Measurements from ENCODE around the gene LRRC17.
"Not testable (repeated sequence)": the region's sequence is repeated elsewhere in the genome, so short reads cannot be mapped to it uniquely, and the experiment has no call there.

The LRRC17 gene

DNA sequence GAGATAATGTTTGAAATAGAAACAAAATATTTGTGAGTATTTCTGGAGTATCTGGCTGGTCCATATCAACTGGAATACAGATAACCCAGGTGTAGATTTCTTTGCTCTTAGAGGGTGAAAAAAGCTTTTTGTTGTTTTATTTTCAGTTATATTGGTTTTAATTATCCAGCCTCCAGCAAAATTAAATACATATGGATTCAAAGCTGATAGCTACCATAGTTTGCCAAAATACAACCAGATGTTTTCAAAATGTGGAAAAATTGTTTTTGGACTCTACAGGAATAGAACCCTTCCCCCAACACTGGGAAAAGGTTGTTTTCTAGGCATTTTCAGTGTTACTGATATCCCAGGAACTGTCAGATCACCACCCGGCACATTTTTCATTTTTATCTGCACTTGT, 30.1 kb downstream of the LRRC17 start:
- Histone ChIP-seq H3K4me1 (no peaks in the 10 kb centered on the region), H3K9me3 (no peaks in the 10 kb centered on the region), H3K27me3 (no peaks in the 10 kb centered on the region), H3K4me3 (ENCODE audit: low read depth, low read length) (no peak overlapping the region), H3K36me3 (no peaks in the 10 kb centered on the region)
- DNase-seq, result no peak
- TF ChIP-seq, protein P1, sequence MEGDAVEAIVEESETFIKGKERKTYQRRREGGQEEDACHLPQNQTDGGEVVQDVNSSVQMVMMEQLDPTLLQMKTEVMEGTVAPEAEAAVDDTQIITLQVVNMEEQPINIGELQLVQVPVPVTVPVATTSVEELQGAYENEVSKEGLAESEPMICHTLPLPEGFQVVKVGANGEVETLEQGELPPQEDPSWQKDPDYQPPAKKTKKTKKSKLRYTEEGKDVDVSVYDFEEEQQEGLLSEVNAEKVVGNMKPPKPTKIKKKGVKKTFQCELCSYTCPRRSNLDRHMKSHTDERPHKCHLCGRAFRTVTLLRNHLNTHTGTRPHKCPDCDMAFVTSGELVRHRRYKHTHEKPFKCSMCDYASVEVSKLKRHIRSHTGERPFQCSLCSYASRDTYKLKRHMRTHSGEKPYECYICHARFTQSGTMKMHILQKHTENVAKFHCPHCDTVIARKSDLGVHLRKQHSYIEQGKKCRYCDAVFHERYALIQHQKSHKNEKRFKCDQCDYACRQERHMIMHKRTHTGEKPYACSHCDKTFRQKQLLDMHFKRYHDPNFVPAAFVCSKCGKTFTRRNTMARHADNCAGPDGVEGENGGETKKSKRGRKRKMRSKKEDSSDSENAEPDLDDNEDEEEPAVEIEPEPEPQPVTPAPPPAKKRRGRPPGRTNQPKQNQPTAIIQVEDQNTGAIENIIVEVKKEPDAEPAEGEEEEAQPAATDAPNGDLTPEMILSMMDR (IDR thresholded peaks at IDR 0.05; ENCODE audit: low read depth, low read length), result no peak

GRCh38 chr7:102943423-102944169, 30.8 kb downstream of the LRRC17 start:
- TF ChIP-seq, protein P1 (IDR thresholded peaks at IDR 0.05; ENCODE audit: low read depth, low read length), result no peak
- DNase-seq, result no peak
- no peaks in the 10 kb centered on the region for H3K27me3 ChIP-seq
- no peaks in the 10 kb centered on the region for H3K36me3 ChIP-seq
- H3K4me3 ChIP-seq (ENCODE audit: low read depth, low read length), result no peak overlapping the region
- H3K4me1 ChIP-seq, result no peaks in the 10 kb centered on the region
- no peaks in the 10 kb centered on the region for H3K9me3 ChIP-seq

DNA sequence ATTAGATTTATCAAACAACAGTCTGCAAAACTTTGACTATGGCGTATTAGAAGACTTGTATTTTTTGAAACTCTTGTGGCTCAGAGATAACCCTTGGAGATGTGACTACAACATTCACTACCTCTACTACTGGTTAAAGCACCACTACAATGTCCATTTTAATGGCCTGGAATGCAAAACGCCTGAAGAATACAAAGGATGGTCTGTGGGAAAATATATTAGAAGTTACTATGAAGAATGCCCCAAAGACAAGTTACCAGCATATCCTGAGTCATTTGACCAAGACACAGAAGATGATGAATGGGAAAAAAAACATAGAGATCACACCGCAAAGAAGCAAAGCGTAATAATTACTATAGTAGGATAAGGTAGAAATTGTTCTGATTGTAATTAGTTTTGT, 31.4 kb downstream of the LRRC17 start:
- Histone ChIP-seq H3K9me3 (no peaks in the 10 kb centered on the region), H3K27me3 (no peaks in the 10 kb centered on the region), H3K4me1 (no peaks in the 10 kb centered on the region), H3K4me3 (ENCODE audit: low read depth, low read length) (no peak overlapping the region), H3K36me3 (no peaks in the 10 kb centered on the region)
- TF ChIP-seq, protein P1 (IDR thresholded peaks at IDR 0.05; ENCODE audit: low read depth, low read length), result no peak
- DNase-seq, result no peak

GRCh38 chr7:102951839-102952238, 39.0 kb downstream of the LRRC17 start:
- Histone ChIP-seq H3K4me3 (ENCODE audit: low read depth, low read length) (no peak overlapping the region), H3K36me3 (no peaks in the 10 kb centered on the region), H3K4me1 (no peaks in the 10 kb centered on the region), H3K9me3 (no peaks in the 10 kb centered on the region), H3K27me3 (no peaks in the 10 kb centered on the region)
- no peak for DNase-seq
- TF ChIP-seq, protein P1 (IDR thresholded peaks at IDR 0.05; ENCODE audit: low read depth, low read length), result no peak

DNA sequence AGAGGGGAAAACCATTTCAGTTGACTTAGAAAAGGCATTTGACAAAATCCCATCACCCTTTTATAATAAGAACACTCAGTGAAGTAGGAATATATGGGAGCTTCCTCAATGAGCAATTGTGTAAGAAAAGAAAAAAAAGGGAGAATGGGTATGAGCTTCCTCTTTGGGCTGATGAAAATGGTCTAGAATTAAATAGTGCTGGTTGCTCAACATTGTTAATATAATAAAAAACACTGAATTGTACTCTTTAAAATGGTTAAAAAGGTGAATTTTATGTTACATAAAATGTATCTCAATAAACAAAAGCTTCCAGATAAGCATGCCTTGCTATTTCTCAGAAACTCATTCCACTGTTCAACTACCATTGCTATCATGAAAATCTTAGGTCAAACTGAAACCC, 40.6 kb downstream of the LRRC17 start:
- Histone ChIP-seq H3K36me3 (no peaks in the 10 kb centered on the region), H3K9me3 (no peaks in the 10 kb centered on the region), H3K4me1 (no peaks in the 10 kb centered on the region), H3K4me3 (ENCODE audit: low read depth, low read length) (no peak overlapping the region), H3K27me3 (no peaks in the 10 kb centered on the region)
- no peak for DNase-seq
- TF ChIP-seq, protein P1 (IDR thresholded peaks at IDR 0.05; ENCODE audit: low read depth, low read length), result no peak

DNA sequence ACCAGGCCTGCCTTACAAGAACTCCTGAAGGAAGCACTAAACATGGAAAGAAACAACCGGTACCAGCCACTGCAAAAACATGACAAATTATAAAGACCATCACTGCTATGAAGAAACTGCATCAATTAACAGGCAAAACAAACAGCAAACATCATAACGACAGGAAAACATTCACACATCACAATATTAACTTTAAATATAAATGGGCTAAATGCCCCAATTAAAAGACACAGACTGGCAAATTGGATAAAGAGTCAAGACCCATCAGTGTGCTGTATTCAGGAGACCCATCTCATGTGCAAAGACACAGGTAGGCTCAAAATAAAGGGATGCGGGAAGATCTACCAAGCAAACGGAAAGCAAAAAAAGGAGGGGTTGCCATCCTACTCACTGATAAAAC, 41.6 kb downstream of the LRRC17 start:
- not testable (repeated sequence) for H3K4me3 ChIP-seq (ENCODE audit: low read depth, low read length); H3K4me1 ChIP-seq; DNase-seq; H3K27me3 ChIP-seq; H3K36me3 ChIP-seq; H3K9me3 ChIP-seq

DNA sequence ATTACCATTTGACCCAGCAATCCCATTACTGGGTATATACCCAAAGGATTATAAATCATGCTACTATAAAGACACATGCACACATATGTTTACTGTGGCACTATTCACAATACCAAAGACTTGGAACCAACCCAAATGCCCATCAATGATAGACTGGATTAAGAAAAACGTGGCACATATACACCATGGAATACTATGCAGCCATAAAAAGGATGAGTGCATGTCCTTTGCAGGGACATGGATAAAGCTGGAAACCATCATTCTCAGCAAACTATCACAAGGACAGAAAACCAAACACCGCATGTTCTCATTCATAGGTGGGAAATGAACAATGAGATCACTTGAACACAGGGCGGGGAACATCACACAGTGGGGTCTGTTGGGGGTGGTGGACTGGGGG, 45.2 kb downstream of the LRRC17 start:
- DNase-seq, H3K9me3 ChIP-seq, H3K36me3 ChIP-seq: not testable (repeated sequence)

GRCh38 chr7:102961993-102962392, 49.2 kb downstream of the LRRC17 start:
- not testable (repeated sequence) for H3K4me1 ChIP-seq; DNase-seq; H3K27me3 ChIP-seq; H3K36me3 ChIP-seq; H3K9me3 ChIP-seq; H3K4me3 ChIP-seq (ENCODE audit: low read depth, low read length)

More for the DNA sequence above, 45.2 kb downstream of the LRRC17 start:
- H3K27me3 ChIP-seq; H3K4me1 ChIP-seq; H3K4me3 ChIP-seq (ENCODE audit: low read depth, low read length): not testable (repeated sequence)

All from BE2C (cell line).